ENCODE results near the gene ATAD2B.
A peak's percentile ranks its signal among the peaks of the same experiment; 100 is the strongest.

ATAD2B gene

GRCh38 chr2:23941644-23942043, 14.7 kb upstream of the ATAD2B start:
- Histone ChIP-seq H3K79me2 (ENCODE audit: low read length) (peaks cover 12% of the 10 kb centered on the region), H3K36me3 (replicated peaks; ENCODE audit: low read depth, low read length) (no peaks in the 10 kb centered on the region), H2AFZ (ENCODE audit: low read depth, low read length) (no peak overlapping the region), H3K27ac (ENCODE audit: low read length) (no peak overlapping the region), H3K4me2 (ENCODE audit: low read length) (peak overlapping the region; percentile 96), H4K20me1 (ENCODE audit: insufficient read depth, low read length) (no peaks in the 10 kb centered on the region; the same call in 1 of the 2 replicates), H3K27me3 (ENCODE audit: low read depth, low read length) (peaks cover 8% of the 10 kb centered on the region; the same call in 1 of the 2 replicates), H3K9me3 (ENCODE audit: insufficient read depth, low read length) (no peaks in the 10 kb centered on the region), H3K9ac (ENCODE audit: low read length) (no peak overlapping the region), H3K4me3 (ENCODE audit: low read length) (peak overlapping the region; percentile 85; the same call in 1 of the 2 replicates), H3K4me1 (ENCODE audit: low read length) (peaks cover 9% of the 10 kb centered on the region; the same call in 1 of the 2 replicates)
- TF ChIP-seq, protein P1, sequence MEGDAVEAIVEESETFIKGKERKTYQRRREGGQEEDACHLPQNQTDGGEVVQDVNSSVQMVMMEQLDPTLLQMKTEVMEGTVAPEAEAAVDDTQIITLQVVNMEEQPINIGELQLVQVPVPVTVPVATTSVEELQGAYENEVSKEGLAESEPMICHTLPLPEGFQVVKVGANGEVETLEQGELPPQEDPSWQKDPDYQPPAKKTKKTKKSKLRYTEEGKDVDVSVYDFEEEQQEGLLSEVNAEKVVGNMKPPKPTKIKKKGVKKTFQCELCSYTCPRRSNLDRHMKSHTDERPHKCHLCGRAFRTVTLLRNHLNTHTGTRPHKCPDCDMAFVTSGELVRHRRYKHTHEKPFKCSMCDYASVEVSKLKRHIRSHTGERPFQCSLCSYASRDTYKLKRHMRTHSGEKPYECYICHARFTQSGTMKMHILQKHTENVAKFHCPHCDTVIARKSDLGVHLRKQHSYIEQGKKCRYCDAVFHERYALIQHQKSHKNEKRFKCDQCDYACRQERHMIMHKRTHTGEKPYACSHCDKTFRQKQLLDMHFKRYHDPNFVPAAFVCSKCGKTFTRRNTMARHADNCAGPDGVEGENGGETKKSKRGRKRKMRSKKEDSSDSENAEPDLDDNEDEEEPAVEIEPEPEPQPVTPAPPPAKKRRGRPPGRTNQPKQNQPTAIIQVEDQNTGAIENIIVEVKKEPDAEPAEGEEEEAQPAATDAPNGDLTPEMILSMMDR (IDR thresholded peaks at IDR 0.05; ENCODE audit: low read depth, low read length): no peak
- no peak for TF ChIP-seq EZH2phosphoT487 (IDR thresholded peaks at IDR 0.05; ENCODE audit: low read depth)

GRCh38 chr2:23940718-23941620, 14.0 kb upstream of the ATAD2B start:
- H3K9me3 ChIP-seq (ENCODE audit: insufficient read depth, low read length): no peaks in the 10 kb centered on the region
- no peaks in the 10 kb centered on the region; the same call in 1 of the 2 replicates for H4K20me1 ChIP-seq (ENCODE audit: insufficient read depth, low read length)
- H3K27me3 ChIP-seq (ENCODE audit: low read depth, low read length): peaks cover 8% of the 10 kb centered on the region; the same call in 1 of the 2 replicates
- TF ChIP-seq, protein P1 (IDR thresholded peaks at IDR 0.05; ENCODE audit: low read depth, low read length): no peak
- no peak for TF ChIP-seq EZH2phosphoT487 (IDR thresholded peaks at IDR 0.05; ENCODE audit: low read depth)
- H3K4me1 ChIP-seq (ENCODE audit: low read length): peaks cover 9% of the 10 kb centered on the region; the same call in 1 of the 2 replicates
- H3K36me3 ChIP-seq (replicated peaks; ENCODE audit: low read depth, low read length): no peaks in the 10 kb centered on the region
- H3K4me3 ChIP-seq (ENCODE audit: low read length): peak overlapping the region; percentile 85
- H3K27ac ChIP-seq (ENCODE audit: low read length): peak overlapping the region; percentile 39; the same call in 1 of the 2 replicates
- H3K9ac ChIP-seq (ENCODE audit: low read length): peak overlapping the region; percentile 92
- peak overlapping the region; percentile 96 for H3K4me2 ChIP-seq (ENCODE audit: low read length)
- peak overlapping the region; percentile 45; the same call in 1 of the 2 replicates for H2AFZ ChIP-seq (ENCODE audit: low read depth, low read length)
- peaks cover 12% of the 10 kb centered on the region for H3K79me2 ChIP-seq (ENCODE audit: low read length)

GRCh38 chr2:23939987-23940717, 13.2 kb upstream of the ATAD2B start, which contains the start of gene UBXN2A:
Gene UBXN2A, plus strand, starts transcription at chr2:23940463. Its CDS starts 17,852 bp downstream, at chr2:23958315.
- H3K4me2 ChIP-seq (ENCODE audit: low read length): peak within 1 kb of the TSS; percentile 96

More at GRCh38 chr2:23939987-23940717, 13.2 kb upstream of the ATAD2B start, which contains the start of gene UBXN2A:
- TF ChIP-seq, protein P1 (IDR thresholded peaks at IDR 0.05; ENCODE audit: low read depth, low read length): no peak
- no peak for TF ChIP-seq EZH2phosphoT487 (IDR thresholded peaks at IDR 0.05; ENCODE audit: low read depth)
- Histone ChIP-seq H3K79me2 (ENCODE audit: low read length) (peaks cover 12% of the 10 kb centered on the region), H3K9ac (ENCODE audit: low read length) (peak within 1 kb of the TSS; percentile 92), H3K27me3 (ENCODE audit: low read depth, low read length) (peaks cover 8% of the 10 kb centered on the region; the same call in 1 of the 2 replicates), H3K27ac (ENCODE audit: low read length) (peak within 1 kb of the TSS; percentile 39), H3K4me3 (ENCODE audit: low read length) (peak within 1 kb of the TSS; percentile 85), H2AFZ (ENCODE audit: low read depth, low read length) (peak within 1 kb of the TSS; percentile 94), H3K4me1 (ENCODE audit: low read length) (peaks cover 9% of the 10 kb centered on the region; the same call in 1 of the 2 replicates), H4K20me1 (ENCODE audit: insufficient read depth, low read length) (no peaks in the 10 kb centered on the region; the same call in 1 of the 2 replicates), H3K9me3 (ENCODE audit: insufficient read depth, low read length) (no peaks in the 10 kb centered on the region), H3K36me3 (replicated peaks; ENCODE audit: low read depth, low read length) (no peaks in the 10 kb centered on the region)
